A673 (cell line): Measurements from ENCODE around the gene TMIE.

Source experiments
- CTCF ChIP-seq: fragments of 300-800, 200-600 bp; sonication (generic); conservative IDR thresholded peaks from 2 replicates; pipeline ENCODE4 v1.5.1; 2017; ENCODE audit warnings: low read depth, mild to moderate bottlenecking, antibody characterized with exemption, low read length, moderate library complexity, mixed read lengths
- EZH2 ChIP-seq: fragments of 200-600 bp; sonication (generic); IDR thresholded peaks from 2 replicates; pipeline ENCODE4 v1.6.1; 2017; ENCODE audit warnings: borderline replicate concordance, low read depth, mild to moderate bottlenecking, mixed read lengths, antibody characterized with exemption, low read length; ENCODE audit not compliant: poor library complexity, severe bottlenecking

DNA sequence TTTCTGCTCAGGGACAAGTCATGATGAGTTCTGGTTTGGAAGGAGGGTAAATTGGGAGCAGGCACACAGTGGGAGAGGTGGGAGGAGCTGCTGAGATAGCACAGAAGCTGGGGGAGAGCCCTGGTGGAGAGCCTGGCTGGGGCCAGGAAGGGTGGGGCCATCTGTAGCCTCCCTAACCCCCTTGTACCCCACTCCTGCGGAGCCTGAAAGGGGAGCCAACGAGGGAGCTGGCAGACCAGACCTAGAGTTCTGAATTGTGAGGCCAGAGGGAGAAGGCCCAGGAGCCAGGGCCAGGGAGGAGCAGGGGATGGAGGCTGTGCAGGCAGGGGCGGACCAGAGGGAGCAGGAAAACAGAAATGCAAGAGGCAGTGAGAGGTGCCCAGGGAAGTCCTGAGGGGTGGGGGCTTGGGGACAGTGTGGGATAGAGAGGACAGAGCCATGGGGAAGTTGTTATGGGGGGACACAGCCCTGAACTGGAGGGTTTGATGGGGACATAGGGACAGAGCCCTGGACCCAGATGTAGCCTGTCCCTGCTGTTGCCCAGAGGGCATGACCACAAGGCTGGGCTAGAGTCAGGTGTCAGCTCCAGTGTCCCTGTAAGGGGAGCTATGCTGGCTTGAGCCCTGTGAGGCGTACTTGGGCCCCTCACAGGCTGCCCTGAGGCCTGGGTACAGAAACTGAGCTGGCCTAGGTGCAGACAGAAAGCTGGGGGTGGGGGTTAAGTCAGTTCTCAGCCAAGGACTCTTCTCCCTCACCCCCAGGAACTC, 1.2 kb downstream of the TMIE start:
- TF ChIP-seq CTCF: no peak
- no peak for TF ChIP-seq EZH2
